Calu3 (cell line): Measurements from ENCODE around the gene JHY. TPM values are rescaled to one million over a fixed set of nuclear protein-coding genes. Genes with fewer than 3 reads are reported as not detected.

Experiments
- BruUV-seq: library from RNA; stranded (reverse); fragments of 400-500 nt; replicated peaks from 2 replicates; lab custom pipeline; 2021; lab: Mats Ljungman, UMichigan
- CTCF ChIA-PET: fragments of 300-600 bp; sonication (Branson Sonifier 250); formaldehyde crosslinking; loops from one replicate; lab custom pipeline; 2022; ENCODE audit warnings: antibody characterized with exemption; lab: Charles Lee
- DNase-seq: peaks from one replicate; pipeline ENCODE4 v3.0.0; 2022
- H3K27ac Mint-ChIP-seq: one replicate; pipeline ENCODE4 v1.8.0; 2022; ENCODE audit warnings: mixed read lengths; ENCODE audit not compliant: unreplicated experiment
- H3K27me3 Mint-ChIP-seq: one replicate; pipeline ENCODE4 v1.8.0; 2022; ENCODE audit warnings: mixed read lengths; ENCODE audit not compliant: unreplicated experiment
- H3K36me3 Mint-ChIP-seq: one replicate; pipeline ENCODE4 v1.8.0; 2022; ENCODE audit warnings: mild to moderate bottlenecking, moderate library complexity, mixed read lengths; ENCODE audit not compliant: insufficient read depth, unreplicated experiment
- H3K4me1 Mint-ChIP-seq: one replicate; pipeline ENCODE4 v1.8.0; 2022; ENCODE audit warnings: mild to moderate bottlenecking, low read depth, mixed read lengths; ENCODE audit not compliant: unreplicated experiment
- H3K4me3 Mint-ChIP-seq: one replicate; pipeline ENCODE4 v1.8.0; 2022; ENCODE audit warnings: mild to moderate bottlenecking, low read depth, moderate library complexity, mixed read lengths; ENCODE audit not compliant: unreplicated experiment
- H3K9me3 Mint-ChIP-seq: one replicate; pipeline ENCODE4 v1.8.0; 2022; ENCODE audit warnings: low read depth, mixed read lengths; ENCODE audit not compliant: unreplicated experiment
- CTCF ChIP-seq: fragments of 200-600 bp; IDR thresholded peaks from one replicate; pipeline ENCODE4 v1.8.0; 2022; ENCODE audit warnings: antibody characterized with exemption; ENCODE audit not compliant: unreplicated experiment
- intact Hi-C: fragments of 100-400 bp; cut with micrococcal nuclease; formaldehyde crosslinking; loops from one replicate; pipeline ENCODE4 v1.10.0; 2022; ENCODE audit not compliant: unreplicated experiment
- total RNA-seq: library from RNA; stranded (reverse); gene quantifications from 2 replicates; pipeline ENCODE4 v1.2.3, GENCODE V29; 2022

The JHY gene
- total RNA-seq, 1 experiment from 2014 or later = 3.5 TPM

- CTCF ChIA-PET = no interaction called here
Observed at GRCh38 chr11:122933416-122933815, 50.9 kb downstream of the JHY start.

GRCh38 chr11:122937983-122938382, 55.4 kb downstream of the JHY start:
- DNase-seq = no peak
- no peaks in the 10 kb centered on the region for H3K36me3 Mint-ChIP-seq
- TF ChIP-seq CTCF = no peak
- no peaks in the 10 kb centered on the region for H3K4me1 Mint-ChIP-seq
- no peaks in the 10 kb centered on the region for H3K27me3 Mint-ChIP-seq
- no peak overlapping the region for H3K4me3 Mint-ChIP-seq
- no peaks in the 10 kb centered on the region for H3K9me3 Mint-ChIP-seq
- CTCF ChIA-PET = no interaction called here
- no TSS peak for BruUV-seq
- H3K27ac Mint-ChIP-seq = no peak overlapping the region
- intact Hi-C loops = loop anchor here (2.0 kb wide), 1 partner anchor 29 kb away; no protein-coding TSS in a partner anchor

More at GRCh38 chr11:122933416-122933815, 50.9 kb downstream of the JHY start:
- Mint-ChIP-seq H3K36me3 (no peaks in the 10 kb centered on the region), H3K9me3 (no peaks in the 10 kb centered on the region), H3K27ac (no peak overlapping the region), H3K27me3 (no peaks in the 10 kb centered on the region), H3K4me1 (no peaks in the 10 kb centered on the region), H3K4me3 (no peak overlapping the region)
- no peak for TF ChIP-seq CTCF
- intact Hi-C loops = no loop called here
- BruUV-seq = no TSS peak
- DNase-seq = no peak

GRCh38 chr11:122938557-122938956, 56.0 kb downstream of the JHY start:
- no peaks in the 10 kb centered on the region for H3K9me3 Mint-ChIP-seq
- H3K4me3 Mint-ChIP-seq = no peak overlapping the region
- H3K27ac Mint-ChIP-seq = no peak overlapping the region
- intact Hi-C loops = loop anchor here (2.0 kb wide), 1 partner anchor 28 kb away; no protein-coding TSS in a partner anchor
- BruUV-seq = no TSS peak
- H3K27me3 Mint-ChIP-seq = no peaks in the 10 kb centered on the region
- H3K4me1 Mint-ChIP-seq = no peaks in the 10 kb centered on the region
- no peak for TF ChIP-seq CTCF
- DNase-seq = no peak
- no peaks in the 10 kb centered on the region for H3K36me3 Mint-ChIP-seq
- CTCF ChIA-PET = no interaction called here

- no TSS peak for BruUV-seq
- H3K36me3 Mint-ChIP-seq = no peaks in the 10 kb centered on the region
- DNase-seq = no peak
- no peak for TF ChIP-seq CTCF
- intact Hi-C loops = no loop called here
- no peaks in the 10 kb centered on the region for H3K4me1 Mint-ChIP-seq
- H3K9me3 Mint-ChIP-seq = no peaks in the 10 kb centered on the region
- H3K27ac Mint-ChIP-seq = no peak overlapping the region
- no peak overlapping the region for H3K4me3 Mint-ChIP-seq
- H3K27me3 Mint-ChIP-seq = no peaks in the 10 kb centered on the region
- CTCF ChIA-PET = no interaction called here
Observed at GRCh38 chr11:122951211-122951610, 68.7 kb downstream of the JHY start.
